Inferior parietal cortex (tissue), 1 donor: Measurements from ENCODE around the gene ARMC3.
"Not testable (repeated sequence)": the region's sequence is repeated elsewhere in the genome, so short reads cannot be mapped to it uniquely, and the experiment has no call there.

ENCODE experiments used
- DNase-seq: peaks from one replicate; pipeline ENCODE4 v3.0.0-alpha.2; 2016; ENCODE audit errors: extremely low spot score

ARMC3 gene

DNA sequence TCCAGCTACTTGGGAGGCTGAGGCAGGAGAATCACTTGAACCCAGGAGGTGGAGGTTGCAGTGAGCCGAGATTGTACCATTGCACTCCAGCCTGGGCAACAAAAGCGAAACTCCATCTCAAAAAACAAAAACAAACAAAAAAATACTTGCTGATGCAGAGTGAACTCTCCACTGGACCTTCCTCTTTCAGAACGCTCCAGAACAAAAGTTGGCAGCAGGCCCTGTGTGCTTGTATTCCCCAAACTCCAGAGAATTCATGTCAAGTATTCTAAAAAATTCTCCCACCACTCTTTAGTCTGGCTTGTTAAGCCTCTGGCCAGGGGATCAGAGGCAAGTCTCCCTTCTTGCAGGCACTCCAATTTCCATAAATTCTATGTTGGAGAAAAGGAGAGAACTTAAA, 144.7 kb downstream of the ARMC3 start:
- not testable (repeated sequence) for DNase-seq

DNA sequence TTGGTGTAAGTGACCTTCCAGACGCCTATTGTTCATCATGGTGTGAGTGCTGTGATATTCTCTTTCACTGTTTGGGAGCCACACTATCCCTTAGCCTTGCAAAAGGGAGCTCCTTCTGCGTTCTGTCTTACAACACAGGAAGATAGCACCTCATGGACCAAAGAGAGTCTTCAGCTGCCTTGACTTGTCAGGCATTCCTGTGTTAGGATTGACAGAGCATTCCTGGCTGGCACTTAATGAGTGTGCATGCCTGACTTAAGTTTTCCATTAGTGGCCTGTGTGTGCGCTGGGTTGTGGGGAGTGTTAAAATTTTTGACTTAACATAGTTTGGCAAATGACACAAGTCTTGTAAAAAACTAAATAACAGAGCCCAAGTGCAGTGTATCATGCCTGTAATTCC, 145.7 kb downstream of the ARMC3 start:
- DNase-seq: no peak

DNA sequence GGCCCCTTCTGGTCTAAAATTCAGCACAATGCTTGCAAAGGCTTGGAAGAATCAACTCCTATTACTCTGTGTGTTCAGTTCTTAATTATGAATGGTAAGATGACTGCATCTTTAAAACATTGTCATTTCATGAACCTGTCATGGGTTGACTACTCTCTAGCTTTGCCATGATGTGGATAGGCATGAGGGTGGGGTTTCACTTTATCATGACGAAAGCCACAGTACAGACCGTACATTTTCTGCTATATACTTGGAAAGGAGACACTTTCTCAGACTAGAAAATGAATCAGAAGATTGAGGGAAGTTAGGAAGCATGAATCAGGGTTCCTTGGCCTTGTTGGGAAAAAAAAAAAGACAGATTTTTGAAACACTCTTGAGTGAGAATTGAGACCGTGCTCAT, 147.8 kb downstream of the ARMC3 start:
- DNase-seq: no peak

DNA sequence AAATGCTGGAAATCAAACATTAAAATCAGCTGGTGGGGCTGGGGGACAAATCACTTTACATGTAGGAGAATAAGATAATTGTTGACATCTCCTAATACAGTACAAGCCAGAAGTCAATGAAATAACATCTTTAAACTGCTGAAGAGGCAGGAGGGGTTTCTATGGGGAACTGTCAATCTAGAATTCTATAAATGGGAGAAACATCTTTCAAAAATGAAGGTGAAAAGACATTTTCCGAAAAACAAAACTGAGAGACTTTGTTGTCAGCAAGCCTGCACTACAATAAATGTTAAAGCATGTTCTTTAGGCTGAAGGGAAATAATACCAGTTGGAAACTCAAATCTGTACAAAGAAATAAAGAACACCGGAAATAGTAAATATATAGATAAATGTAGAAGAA, 150.3 kb downstream of the ARMC3 start:
- no peak for DNase-seq

DNA sequence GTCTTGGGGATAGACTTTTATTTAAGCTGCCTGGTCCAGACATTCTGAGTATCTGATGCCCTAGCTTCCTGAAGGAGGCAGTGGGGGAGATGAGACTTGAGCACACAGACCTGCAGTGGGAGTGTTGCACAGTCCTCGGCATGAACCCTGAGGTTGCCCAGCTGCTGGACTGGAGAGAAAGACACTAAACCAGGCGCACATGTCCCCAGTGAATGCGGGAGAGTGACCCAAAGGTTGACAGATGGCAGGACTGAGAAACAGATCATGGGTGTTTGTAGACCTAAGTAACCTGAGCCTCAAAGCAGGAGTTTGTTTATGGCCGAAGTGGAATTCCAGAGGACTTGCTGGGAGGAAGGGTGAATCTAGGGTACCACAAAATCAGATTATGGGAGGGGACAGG, 151.8 kb downstream of the ARMC3 start:
- no peak for DNase-seq

DNA sequence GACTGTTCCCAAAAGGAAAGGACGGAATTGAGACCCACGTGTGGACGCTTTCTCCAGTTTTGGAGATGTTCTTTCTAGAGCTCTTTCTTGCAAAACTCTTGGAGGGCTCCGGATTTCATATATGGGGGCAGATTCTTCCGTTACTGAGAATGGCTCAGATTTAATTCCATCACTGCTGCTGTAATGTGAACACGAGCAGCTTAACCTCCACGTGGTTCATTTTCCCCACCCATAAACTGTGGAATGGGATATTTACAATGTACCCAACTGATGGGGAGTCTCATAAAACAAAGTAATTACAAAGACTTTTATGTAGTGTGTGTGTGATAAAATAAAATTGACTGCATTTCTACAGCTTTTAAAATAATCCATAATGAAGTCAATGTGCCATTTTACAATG, 152.4 kb downstream of the ARMC3 start:
- no peak for DNase-seq

DNA sequence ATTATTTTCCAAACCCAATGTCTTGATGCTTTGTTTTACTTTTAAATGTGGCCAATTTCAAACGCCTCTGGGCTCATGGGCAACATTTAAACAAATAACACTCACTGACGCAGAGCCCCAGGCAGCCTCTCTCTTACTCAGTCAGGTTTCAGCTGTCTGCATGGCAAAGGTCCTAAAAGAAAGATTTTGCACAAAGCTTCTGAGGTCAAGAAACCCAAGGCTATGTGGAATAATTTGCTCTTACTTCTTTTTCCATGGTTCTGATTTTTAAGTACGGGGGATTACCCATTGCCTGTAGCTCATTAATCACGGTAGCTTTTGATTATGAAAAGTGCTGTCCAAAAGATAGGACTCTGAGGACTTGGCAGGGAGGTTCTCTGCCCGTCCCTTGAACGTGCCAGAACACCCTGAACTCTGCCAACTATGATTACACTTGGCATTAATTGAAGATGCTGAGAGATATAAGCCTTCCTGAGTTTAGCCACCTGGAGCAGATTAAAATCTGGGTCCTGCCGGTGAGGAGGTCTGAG, 153.4 kb downstream of the ARMC3 start:
- no peak for DNase-seq

DNA sequence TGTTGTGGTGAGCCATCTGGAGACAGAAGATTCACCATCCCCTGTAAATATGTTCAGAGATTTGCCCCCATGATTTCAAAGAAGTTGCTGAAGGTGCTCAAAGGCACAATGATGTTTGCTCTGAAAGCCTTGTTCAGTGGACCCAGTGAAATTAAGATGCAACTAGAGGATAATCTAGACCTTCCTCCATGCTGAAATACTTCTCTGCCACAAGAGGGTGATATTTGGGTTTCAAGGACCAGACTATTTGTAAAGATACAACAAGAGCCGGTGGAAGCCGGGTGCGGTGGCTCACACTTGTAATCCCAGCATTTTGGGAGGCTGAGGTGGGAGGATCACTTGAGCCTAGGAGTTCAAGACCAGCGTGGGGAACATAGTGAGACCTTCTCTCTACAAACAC, 154.0 kb downstream of the ARMC3 start:
- no peak for DNase-seq
